ENCODE measurements around the gene PABPC1L2A.
"Not testable (repeated sequence)": the region's sequence is repeated elsewhere in the genome, so short reads cannot be mapped to it uniquely, and the experiment has no call there.

The PABPC1L2A gene

DNA sequence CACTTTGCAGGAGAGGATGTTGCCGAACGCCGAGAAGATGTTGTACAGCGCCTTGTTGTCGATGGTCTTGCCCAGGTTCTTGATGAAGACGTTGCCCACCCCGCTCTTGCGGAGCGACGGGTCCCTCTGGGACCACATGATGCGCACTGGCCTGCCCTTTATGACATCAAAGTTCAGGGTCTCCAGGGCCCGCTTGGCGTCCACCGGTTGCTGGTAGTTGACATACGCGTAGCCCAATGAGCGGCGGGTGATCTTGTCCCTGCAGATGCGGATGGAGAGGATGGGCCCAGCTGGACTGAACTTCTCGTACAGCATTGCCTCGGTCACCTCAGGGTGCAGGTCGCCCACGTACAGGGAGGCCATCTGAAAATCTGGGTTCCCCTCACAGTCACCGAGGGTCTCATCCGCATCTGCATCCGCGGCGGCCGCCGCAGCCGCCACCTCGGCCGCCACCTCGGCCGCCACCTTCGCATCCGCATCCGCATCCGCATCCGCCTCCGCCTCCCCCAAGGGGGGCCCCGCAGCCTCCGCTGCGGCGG, at the start of gene PABPC1L2A:
TSS of gene PABPC1L2A (minus strand) at position 489 of the 539 bp plus-strand sequence. CDS start at position 363, 126 bp downstream.
- DNase-seq = not testable (repeated sequence)

DNA sequence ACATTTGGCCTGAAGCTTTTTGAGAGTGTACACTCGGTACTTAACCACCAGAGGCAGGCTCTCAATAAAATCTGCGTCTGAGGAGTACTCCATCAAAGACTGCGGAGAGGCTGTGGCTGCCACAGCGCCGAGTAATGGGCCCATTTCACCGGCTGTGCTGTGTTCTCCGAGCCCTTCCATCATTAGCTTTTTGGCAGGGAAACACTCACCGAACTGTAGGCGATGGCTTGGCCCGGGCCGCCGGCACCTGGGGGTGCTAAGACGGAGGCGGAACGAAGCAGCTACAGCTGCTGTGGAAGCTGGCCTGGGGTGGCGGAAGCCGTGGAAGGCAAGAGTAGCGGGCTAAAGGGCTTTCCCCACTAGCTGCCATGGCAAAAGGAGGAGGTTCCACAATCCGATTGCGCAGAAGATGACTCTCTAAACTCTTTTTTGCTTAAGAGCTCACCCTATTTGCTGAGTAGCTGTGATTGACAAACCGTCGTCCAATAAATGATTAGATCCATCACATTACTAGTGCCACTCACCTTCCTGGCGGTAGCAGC, 48.5 kb upstream of the PABPC1L2A start:
- no peak for DNase-seq

DNA sequence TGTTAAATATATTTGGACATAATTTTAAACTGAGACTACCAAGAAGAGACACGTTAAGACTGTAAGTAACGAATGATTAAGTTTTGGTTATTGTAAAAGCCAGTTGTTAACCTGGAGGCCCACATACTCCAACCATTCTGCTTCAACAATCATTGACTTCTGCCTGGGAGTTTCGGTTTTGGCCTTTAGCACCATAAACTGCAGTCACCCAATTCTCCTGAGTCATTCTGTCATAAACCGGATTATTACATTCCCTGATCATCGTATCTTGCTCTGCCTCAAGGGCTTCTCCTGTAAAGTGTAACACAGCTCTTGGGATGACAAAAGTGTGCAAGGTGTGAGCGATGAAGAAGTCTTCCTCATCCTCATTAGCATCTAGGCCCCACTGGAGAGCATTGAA, 46.9 kb upstream of the PABPC1L2A start:
- no peak for DNase-seq

DNA sequence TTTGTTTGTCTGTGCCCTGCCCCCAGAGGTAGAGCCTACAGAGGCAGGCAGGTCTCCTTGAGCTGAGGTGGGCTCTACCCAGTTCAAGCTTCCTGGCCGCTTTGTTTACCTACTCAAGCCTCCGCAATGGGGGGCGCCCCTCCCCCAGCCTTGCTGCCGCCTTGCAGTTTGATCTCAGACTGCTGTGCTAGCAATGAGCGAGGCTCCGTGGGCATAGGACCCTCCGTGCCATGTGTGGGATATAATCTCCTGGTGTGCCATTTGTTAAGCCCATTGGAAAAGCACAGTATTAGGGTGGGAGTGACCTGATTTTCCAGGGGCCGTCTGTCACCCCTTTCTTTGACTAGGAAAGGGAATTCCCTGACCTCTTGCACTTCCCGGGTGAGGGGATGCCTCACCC, 20.2 kb upstream of the PABPC1L2A start:
- DNase-seq = not testable (repeated sequence)

DNA sequence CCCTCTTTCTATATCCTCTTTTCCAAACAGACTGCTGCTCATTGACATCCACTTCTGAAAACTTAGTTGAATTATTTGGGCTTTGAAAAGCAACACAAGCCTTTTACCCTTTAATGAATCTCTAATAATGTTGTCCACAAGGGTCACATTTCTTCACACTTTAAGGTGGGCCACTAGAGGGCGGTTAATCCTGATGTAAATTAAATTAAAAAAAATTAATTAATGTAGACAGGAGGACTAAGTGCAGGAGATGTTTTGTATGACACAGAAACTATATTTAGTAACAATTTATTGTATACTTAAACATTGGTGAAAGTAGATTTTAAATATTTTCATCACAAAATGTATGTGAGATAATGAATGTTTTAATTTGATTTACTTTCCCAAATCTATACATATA, 7.5 kb upstream of the PABPC1L2A start:
- DNase-seq = not testable (repeated sequence)

DNA sequence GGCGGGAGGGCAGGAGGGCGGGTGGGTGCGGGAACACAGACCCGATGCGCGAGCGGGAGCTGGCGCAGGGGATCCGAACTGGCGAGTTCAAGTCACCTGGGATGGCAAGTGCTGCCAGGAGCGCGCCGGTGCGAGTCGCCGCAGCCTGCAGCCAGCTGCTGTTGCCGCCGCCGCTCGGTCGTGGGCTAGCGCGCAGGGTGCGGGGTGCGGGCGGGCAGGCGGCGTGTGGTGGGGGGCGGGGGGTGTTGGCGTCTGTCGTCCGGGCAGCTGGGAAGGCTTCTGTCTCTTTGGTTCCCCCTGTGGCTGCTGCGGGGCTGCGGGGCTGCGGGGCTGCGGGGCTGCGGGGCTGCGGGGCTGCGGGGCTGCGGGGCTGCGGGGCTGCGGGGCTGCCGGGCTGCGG, 572 bp upstream of the PABPC1L2A start:
- not testable (repeated sequence) for DNase-seq

DNA sequence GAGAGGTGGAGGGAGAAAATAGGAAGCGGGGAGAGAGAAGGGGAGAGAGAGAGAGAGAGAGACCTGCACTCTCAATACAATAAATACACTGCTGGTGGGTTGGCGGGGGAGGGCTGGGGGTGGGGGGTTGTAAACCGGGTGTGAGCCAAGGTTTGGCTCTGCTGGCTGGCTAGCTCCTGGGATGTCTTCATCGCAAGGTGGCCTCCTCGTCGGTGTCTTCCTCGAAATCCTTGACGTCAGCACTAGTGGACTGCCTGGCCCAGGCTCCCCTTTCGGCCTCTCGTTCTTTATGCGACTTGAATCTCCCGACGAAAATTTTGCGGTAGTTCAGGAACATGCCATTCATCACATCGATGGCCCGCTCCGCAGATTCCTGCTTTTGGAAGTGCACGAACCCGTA, 715 bp downstream of the PABPC1L2A start:
- not testable (repeated sequence) for DNase-seq

DNA sequence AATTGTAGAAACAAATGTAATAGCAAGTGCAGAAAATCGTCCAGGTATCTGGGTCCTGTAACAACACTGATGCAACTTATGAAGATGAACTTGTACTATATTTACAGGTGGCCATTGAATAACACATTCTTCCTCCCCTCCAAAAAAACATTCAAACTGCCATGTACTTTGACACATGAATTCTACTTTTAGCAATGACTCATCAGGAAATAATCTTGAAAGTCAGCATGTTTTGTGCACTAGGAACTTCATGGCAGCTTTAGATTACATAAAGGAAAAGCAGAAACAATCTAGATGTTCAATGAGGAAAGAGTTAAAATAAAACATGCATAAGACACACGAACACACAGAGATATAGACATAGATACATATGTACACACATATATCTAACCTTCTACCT, 2.5 kb downstream of the PABPC1L2A start:
- DNase-seq = no peak

DNA sequence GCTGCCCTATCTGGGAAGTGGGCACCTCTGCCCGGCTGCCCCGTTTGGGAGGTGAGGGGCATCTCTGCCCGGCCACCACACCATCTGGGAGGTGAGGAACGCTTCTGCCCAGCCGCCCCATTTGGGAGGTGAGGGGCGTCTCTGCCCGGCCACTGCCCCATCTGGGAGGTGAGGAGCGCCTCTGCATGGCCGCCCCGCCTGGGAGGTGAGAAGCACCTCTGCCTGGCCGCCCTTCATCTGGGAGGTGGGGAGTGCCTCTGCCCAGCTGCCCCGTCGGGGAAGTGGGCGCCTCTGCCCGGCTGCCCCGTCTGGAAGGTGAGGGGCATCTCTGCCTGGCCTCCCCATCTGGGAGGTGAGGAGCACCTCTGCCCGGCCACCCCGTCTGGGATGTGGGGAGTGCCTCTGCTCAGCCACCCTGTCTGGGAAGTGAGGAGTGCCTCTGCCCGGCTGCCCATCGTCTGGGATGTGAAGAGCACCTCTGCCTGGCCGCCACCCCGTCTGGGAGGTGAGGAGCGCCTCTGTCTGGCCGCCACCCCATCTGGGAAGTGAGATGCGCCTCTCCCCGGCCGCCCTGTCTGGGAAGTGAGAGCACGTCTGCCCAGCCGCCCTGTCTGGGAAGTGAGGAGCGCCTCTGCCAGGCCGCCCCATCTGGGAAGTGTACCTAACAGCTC, 9.8 kb downstream of the PABPC1L2A start:
- DNase-seq = no peak

DNA sequence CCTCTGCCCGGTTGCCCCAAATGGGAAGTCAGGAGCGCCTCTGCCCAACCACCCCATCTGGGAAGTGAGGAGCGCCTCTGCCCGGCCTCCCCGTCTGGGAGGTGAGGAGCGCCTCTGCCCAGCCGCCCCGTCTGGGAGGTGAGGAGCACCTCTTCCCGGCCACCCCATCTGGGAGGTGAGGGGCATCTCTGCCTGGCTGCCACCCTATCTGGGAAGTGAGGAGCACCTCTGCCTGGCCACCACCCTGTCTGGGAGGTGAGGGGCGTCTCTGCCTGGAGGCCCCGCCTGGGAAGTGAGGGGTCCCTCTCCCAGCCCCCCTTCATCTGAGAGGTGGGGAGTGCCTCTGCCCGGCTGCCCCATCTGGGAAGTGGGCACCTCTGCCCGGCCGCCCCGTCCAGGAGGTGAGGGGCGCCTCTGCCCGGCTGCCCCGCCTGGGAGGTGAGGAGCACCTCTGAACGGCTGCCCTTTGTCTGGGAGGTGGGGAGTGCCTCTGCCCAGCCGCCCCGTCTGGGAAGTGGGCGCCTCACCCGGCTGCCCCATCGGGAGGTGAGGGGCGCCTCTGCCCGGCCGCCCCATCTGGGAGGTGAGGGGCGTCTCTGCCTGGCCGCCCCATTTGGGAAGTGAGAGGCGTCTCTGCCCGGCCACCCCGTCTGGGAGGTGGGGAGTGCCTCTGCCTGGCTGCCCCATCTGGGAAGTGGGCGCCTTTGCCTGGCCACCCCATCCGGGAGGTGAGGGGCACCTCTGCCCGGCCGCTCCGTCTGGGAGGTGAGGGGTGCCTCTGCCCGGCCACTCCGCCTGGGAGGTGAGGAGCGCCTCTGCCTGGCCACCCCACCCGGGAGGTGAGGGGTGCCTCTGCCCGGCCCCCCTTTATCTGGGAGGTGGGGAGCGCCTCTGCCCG, 10.6 kb downstream of the PABPC1L2A start:
- no peak for DNase-seq

DNA sequence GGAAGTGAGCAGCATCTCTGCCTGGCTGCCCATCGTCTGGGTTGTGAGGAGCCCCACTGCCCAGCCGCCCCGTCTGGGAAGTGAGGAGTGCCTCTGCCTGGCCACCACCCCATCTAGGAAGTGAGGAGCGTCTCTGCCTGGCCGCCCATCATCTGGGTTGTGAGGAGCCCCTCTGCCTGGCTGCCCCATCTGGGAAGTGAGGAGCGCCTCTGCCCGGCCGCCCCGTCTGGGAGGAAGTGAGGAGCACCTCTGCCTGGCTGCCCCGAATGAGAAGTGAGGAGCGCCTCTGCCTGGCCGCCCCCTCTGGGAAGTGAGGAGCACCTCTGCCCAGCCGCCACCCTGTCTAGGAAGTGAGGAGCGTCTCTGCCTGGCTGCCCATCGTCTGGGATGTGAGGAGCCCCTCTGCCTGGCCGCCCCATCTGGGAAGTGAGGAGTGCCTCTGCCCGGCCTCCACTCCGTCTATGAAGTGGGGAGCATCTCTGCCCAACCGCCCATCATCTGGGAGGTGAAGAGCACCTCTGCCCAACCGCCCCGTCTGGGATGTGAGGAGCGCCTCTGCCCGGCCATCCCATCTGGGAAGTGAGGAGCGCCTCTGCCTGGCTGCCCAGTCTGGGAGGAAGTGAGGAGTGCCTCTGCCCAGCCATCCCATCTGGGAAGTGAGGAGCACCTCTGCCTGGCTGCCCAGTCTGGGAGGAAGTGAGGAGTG, 11.4 kb downstream of the PABPC1L2A start:
- not testable (repeated sequence) for DNase-seq

DNA sequence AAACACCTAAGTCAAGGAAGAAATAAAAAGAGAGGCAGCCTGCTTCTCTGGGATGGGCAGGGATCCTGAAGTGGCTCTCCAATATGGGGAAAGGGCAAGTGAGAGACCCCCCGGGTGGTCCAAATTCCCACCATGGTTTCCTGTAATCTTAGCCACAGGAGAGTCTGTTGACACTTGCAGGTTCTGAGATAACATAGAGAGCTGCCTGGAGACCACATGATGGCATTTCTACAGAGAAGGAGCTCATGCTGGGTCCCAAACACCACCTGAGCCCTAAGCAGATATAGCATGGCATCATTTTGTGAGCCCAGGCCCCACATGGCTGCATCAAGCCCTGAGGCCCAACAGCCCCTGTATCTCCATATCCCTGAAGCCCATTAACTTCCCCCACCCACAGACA, 50.4 kb downstream of the PABPC1L2A start:
- no peak for DNase-seq

Data from stimulated activated CD4-positive, alpha-beta T cell treated with anti-CD3 and anti-CD28 coated beads, Interleukin-1b, Interleukin-23, amount 100 ng/mL, for 48 hours (primary cell).